DND-41 (cell line): Measurements from ENCODE around the gene RBM42.

Source experiments
- EZH2 ChIP-seq: IDR thresholded peaks from 3 replicates; pipeline ENCODE4 v1.6.1; 2012; ENCODE audit warnings: borderline replicate concordance, low read depth, mild to moderate bottlenecking, moderate library complexity, low read length, inconsistent platforms; ENCODE audit not compliant: severe bottlenecking
- TF ChIP-seq, protein P1 (sequence below): IDR thresholded peaks from 2 replicates; pipeline ENCODE4 v1.5.1; 2012; ENCODE audit warnings: borderline replicate concordance, low read length, moderate library complexity, mild to moderate bottlenecking; ENCODE audit not compliant: poor library complexity, severe bottlenecking; ENCODE audit errors: extremely low read depth

DNA sequence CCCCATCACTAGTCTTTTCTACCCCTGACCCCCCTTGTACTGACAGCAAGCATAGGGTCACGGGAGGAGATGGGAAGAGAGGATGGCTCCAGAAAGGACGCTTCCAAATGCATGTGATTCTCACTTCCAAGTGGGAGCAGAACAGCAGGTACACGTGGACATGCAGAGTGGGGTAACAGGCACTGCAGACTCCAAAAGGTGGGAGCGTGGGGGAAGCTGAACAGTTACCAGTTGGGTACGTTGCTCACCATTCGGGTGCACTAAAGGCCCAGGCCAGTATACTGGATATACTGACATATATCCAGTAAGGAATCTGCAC is 10.4 kb downstream of the RBM42 start:
- TF ChIP-seq, protein P1, sequence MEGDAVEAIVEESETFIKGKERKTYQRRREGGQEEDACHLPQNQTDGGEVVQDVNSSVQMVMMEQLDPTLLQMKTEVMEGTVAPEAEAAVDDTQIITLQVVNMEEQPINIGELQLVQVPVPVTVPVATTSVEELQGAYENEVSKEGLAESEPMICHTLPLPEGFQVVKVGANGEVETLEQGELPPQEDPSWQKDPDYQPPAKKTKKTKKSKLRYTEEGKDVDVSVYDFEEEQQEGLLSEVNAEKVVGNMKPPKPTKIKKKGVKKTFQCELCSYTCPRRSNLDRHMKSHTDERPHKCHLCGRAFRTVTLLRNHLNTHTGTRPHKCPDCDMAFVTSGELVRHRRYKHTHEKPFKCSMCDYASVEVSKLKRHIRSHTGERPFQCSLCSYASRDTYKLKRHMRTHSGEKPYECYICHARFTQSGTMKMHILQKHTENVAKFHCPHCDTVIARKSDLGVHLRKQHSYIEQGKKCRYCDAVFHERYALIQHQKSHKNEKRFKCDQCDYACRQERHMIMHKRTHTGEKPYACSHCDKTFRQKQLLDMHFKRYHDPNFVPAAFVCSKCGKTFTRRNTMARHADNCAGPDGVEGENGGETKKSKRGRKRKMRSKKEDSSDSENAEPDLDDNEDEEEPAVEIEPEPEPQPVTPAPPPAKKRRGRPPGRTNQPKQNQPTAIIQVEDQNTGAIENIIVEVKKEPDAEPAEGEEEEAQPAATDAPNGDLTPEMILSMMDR = no peak
- TF ChIP-seq EZH2 = no peak
